GM21717 (cell line): ENCODE data around the gene CRTAP.
"Not testable (repeated sequence)": the region's sequence is repeated elsewhere in the genome, so short reads cannot be mapped to it uniquely, and the experiment has no call there.

ENCODE experiments used
- ATAC-seq: cut with Tn5 transposase; IDR thresholded peaks from one replicate; pipeline ENCODE4 v1.9.1; 2021; ENCODE audit warnings: mild to moderate bottlenecking, moderate library complexity; ENCODE audit not compliant: unreplicated experiment

The CRTAP gene

DNA sequence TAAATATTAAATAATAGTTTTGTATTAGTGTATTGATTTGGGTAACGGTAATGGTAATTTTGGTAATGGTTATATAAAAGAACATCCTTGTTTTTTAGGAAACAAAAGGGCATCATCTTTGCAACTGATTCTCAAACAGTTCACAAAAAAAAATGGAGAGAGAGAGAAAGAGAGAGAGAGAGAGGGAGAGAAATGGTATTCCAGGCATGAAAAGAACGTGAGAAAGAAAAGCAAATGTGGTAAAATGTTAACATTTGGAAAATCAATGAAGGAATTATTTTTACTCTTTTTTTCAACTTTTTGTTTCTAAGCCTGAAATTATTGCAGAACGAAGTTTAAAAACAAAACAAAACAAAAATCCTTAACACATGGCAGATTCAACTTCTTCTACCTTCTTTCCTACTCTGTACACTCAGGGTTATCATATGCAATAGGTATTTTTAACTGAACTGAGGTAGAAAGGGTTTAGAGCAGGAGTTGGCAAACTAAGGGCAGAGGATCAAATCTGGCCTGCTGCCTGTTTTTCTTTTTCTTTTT, 14.6 kb upstream of the CRTAP start:
- no peak for ATAC-seq

DNA sequence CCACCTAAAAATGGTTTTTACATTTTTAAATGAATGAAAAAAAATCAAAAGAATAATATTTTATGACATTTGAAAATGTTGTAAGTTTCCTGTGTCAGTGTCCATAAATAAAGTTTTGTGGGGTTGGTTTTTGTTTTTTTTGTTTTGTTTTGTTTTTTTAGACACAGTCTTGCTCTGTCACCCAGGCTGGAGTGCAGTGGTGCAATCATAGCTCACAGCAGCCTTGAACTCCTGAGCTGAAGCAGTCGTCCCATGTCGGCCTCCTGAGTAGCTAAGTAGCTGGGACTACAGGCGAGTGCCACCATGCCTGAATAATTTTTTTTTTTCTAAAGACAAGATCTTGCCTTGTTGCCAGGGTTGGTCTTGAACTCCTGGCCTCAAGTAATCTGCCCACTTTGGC, 14.1 kb upstream of the CRTAP start:
- no peak for ATAC-seq

DNA sequence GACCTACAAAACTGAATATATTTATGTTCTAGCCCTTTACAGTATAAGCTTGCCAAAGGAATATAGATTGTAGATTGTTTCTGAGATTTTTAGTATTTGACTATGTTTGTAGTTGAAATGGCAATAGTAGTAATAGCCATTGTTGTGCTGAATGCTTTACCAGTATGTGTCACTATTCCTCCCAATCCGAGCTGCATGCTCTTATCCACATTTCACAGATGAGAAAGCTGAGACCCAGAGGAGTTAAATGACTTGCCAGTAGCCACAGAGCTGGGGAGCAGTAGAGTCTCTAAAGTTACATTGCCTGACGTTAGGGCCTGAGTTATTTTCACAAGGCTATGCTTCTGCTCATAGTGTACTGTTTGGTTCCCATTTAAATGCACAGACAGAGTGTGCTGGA, 13.6 kb upstream of the CRTAP start:
- ATAC-seq = no peak

DNA sequence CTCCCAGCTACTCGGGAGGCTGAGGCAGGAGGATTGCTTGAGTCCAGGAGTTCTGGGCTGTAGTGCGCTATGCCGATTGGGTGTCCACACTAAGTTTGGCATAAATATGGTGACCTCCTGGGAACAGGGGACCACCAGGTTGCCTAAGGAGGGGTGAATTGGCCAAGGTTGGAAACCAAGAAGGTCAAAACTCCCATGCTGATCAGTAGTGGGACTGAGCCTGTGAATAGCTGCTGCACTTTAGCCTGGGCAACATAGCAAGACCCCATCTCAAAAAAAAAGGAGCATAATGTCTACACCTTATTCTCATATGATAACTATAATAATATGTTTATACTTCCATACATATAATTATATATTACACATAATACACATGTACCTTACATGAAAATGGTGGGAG, 10.8 kb upstream of the CRTAP start:
- ATAC-seq = no peak

- no peak for ATAC-seq
These were observed 10.3 kb upstream of the CRTAP start for GRCh38 chr3:33103480-33103879.

DNA sequence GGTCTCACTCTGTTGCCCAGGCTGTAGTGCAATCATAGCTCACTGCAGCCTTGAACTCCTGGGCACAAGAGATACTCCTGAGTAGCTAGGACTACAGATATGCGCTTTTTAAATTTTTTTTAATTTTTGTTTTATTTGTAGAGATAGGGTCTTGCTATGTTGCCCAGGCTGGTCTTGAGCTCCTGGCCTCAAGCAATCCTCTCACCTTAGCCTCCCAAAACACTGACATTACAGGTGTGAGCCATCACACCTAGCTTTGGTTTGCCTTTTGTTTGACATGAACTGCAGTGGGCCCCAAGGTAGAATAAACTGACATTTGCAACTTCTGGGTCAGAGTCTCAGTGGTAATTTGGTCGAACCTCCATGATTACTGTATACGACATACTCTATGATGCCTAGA, 9.0 kb upstream of the CRTAP start:
- ATAC-seq = no peak

DNA sequence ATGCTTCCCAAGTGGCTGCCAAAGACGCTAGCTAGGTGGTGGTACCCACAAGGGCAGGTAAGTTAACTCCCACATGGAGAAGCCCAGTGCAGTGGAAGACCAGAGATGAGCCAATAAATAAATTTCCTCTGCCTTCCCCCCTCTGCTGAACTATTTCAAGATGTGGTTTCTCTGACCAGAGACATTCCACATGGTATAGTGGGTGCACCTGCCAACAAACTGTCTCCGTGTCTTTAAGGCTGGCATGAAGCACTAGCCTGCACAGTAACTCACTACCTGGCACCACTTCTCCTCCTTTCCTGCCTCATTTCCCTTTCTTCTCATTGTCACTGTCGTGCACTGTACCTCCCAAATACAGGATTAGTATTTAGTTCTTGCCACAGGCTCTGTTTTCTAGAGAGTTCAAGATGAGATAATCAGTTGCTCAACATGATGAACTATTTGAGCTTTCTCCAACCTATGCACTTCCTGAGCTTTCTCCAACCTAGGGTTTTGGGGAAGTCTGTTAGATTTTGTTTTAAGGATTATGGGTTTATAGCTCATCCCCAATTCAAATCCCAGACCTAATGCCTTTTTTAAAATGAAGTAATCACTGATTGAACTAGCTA, 8.4 kb upstream of the CRTAP start:
- no peak for ATAC-seq

- ATAC-seq = not testable (repeated sequence)
These were observed 7.0 kb upstream of the CRTAP start for GRCh38 chr3:33106854-33107253.

- peak; percentile 36 for ATAC-seq
These were observed 2.2 kb upstream of the CRTAP start for GRCh38 chr3:33111581-33111980.

GRCh38 chr3:33114622-33115023, 809 bp downstream of the CRTAP start:
- ATAC-seq = no peak

DNA sequence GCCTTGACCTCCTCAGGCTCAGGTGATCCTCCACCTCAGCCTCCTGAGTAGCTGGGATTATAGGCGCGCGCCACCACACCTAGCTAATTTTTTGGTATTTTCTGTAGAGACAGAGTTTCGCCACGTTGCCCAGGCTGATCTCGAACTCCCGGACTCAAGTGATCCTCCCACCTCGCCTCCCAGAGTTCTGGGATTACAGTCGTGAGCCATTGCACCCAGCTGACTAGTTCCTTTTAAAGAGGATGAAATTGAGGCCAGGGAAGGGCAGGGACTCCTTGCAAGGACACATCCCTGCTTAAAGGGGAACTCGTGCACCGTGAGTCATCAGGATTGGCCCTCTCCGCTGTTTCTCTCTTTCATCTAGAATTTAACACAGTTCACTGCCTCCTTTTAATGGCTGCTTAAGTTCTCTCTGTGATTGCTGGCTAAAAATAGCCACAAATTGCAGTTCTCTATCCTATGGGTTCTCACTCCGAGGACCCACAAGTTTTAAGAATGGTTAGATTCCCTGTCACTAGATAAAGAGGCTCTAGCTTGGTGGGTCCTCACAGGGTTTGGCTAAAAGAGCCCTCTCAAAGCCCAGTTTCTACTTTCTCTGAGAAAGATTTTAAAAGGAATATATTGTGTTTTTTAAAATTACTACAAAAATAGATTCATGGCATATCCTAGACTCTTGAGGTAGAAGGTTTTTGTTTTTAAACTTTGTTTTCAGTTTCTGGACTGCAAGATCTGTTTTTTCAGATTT, 1.4 kb downstream of the CRTAP start:
- no peak for ATAC-seq

- ATAC-seq = no peak
These were observed 3.6 kb downstream of the CRTAP start for GRCh38 chr3:33117461-33117860.

- no peak for ATAC-seq
These were observed 6.1 kb downstream of the CRTAP start for GRCh38 chr3:33119891-33120290.

- no peak for ATAC-seq
These were observed 9.2 kb downstream of the CRTAP start for GRCh38 chr3:33122991-33123390.

DNA sequence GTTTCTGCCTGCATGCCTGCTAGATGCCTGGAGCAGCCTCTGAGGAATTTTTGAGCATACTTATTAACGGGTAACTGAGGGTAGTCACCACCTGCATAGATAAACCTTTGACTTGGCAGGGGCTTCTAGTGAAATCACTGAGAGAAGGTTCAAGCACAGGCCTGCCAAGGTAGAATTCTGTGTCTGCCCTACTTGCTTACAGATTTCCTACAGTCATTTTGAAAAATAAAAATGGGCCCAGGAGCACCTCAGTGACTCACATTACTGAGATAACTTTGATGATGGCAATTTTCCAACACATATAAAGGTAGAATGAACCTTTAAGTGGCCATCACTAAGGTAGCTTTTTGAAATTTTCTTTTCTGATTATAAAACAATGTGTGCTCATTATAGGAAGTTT, 10.8 kb downstream of the CRTAP start:
- ATAC-seq = no peak

- ATAC-seq = no peak
These were observed 12.0 kb downstream of the CRTAP start for GRCh38 chr3:33125840-33126239.

DNA sequence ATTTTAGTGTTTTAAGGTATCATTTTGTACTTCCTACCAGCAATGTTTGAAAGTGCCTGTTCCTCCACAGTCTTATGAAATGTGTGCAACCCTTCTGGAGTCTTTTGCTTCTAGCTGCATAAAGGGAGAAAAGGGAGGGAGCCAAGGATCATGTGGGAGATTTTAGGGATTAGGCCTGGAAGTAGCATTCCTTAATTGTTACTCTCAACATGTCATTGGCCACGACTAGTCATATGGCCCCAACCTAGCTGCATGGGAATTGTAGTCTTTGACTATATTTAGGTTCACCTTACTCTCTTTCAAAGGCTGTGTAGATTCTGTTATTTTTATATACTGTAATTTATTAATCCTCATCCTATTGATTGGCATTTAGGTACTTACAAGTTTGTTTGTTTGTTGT, 14.9 kb downstream of the CRTAP start:
- no peak for ATAC-seq

GRCh38 chr3:33130144-33130543, 16.3 kb downstream of the CRTAP start:
- ATAC-seq = no peak

DNA sequence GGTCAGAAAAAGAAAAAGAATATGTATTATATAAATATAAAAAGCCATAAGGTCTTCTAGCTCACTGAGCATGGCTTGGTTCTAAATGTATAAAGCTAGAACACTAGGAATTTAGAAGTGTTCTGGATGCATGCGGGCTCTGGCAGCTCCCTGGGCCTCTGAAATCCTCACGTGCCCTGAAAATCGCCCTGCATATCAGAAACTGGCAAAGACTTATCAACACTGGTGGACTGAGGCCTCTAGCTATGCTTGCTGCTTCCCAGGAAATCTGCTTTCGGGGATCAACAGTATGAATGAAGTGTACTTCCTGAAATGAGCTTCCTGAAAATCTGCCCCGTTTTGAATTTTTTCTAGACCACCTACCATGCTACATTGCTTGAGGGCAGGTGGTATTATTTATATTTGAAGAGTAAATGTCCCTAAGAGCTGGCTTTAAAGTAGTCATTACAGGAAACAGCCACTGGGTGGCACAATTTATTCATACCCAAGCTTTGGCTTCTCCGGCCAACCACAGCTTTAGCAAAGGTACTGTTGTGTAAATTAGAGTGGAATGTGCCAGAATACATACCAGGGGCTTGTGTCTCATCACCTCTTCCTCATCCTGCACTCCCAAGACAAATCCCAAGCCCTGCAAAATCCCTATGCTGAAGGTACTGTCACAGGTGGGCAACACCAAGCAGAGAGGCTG, 17.7 kb downstream of the CRTAP start:
- peak; percentile 69 for ATAC-seq

DNA sequence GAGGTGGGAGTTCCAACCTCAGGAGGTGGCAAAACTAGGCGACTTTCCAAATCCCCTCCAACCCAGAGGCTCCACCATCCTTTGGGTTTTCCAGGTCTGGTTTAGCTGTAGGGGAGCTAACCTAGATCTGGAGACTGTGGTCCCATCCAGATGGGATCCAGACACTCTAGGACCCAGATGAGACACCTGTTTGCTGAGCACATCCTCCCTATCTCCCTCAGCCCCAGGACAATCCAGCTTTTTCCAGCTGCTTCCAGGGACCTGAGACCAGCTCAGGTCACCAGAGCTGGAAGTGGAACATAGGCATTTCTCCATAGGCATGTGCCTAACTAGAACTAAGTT, 18.2 kb downstream of the CRTAP start:
- ATAC-seq = no peak

GRCh38 chr3:33134026-33134625, 20.3 kb downstream of the CRTAP start:
- no peak for ATAC-seq

DNA sequence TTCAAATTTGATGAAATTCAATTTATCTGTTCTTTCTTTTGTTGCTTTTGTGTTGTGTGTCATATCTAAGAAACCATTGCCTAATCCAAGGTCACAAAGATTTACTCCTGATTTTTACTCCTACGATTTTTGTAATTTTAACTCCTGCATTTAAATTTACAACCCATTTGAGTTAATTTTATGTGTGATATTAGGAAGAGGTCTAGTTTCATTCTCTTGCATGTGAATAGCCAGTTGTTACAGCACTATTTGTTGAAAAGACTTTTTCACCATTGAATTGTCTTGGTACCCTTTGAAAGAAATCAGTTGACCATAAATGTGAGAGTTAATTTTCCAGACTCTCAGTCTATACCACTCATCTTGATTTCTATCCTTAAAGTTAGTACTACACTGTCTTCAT, 23.9 kb downstream of the CRTAP start:
- ATAC-seq = no peak
